GM18858 (cell line): ENCODE measurements around the gene ADAMTS16.

ENCODE experiments used
- ATAC-seq: cut with Tn5 transposase; IDR thresholded peaks from one replicate; pipeline ENCODE4 v1.9.1; 2021; ENCODE audit not compliant: unreplicated experiment

ADAMTS16 gene

DNA sequence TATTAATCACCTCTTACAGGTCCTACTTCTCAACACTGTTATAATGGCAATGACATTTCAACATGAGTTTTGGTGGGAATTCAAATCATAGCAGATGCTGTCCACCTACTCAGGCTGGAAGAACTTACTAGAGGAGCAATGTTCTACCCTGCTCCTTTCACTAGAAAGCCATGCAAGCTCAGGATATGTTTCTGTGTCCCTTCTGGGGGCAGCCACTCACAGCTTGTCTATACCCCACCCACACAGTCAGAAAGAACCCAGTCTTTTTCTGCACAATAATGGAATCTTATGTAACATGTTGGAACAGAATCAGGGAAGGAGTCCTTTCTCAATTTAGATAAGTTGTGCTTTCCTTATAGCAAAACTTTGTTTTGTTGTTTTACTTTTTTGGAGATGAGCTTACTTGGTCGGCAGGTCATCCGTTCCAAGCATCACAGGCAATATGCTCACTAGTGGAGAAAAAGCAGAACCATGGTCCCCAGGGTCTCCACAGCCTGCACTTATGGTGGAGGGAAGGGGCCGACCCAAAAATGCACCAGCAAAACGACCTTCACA lies 229.0 kb downstream of the ADAMTS16 start:
- ATAC-seq, result no peak
